SK-N-SH treated with all-trans-retinoic acid at 6 μM for 48 hours (cell line): ENCODE results near the gene MYCBP2.
A peak's percentile ranks its signal among the peaks of the same experiment; 100 is the strongest.

Experiments used
- ATAC-seq: fragments of 200-7000 bp; cut with Tn5 transposase; 3 replicates; pipeline ENCODE4 v1.9.1; 2020; ENCODE audit warnings: mild to moderate bottlenecking, moderate library complexity
- ARNTL ChIP-seq: fragments of 450-650 bp; formaldehyde crosslinking; IDR thresholded peaks from 2 replicates; pipeline ENCODE4 v1.5.0; 2020; ENCODE audit warnings: low read depth, mild to moderate bottlenecking, moderate library complexity, borderline replicate concordance
- BACH2 ChIP-seq: fragments of 250-450 bp; sonication (Bioruptor Pico); IDR thresholded peaks from 2 replicates; pipeline ENCODE4 v1.9.0; 2021; ENCODE audit warnings: mild to moderate bottlenecking, borderline replicate concordance
- CREB5 ChIP-seq: fragments of 250-450 bp; sonication (Bioruptor Pico); IDR thresholded peaks from 2 replicates; pipeline ENCODE4 v1.5.1; 2020; ENCODE audit warnings: low read depth, mild to moderate bottlenecking, moderate library complexity
- CSDC2 ChIP-seq: fragments of 250-450 bp; sonication (Bioruptor Pico); IDR thresholded peaks from 2 replicates; pipeline ENCODE4 v1.5.0; 2020; ENCODE audit warnings: mild to moderate bottlenecking, moderate library complexity
- CSRNP3 ChIP-seq: fragments of 250-450 bp; sonication (Bioruptor Pico); IDR thresholded peaks from 2 replicates; pipeline ENCODE4 v1.5.1; 2021; ENCODE audit warnings: mild to moderate bottlenecking, moderate library complexity
- ESRRG ChIP-seq: fragments of 250-450 bp; sonication (Bioruptor Pico); IDR thresholded peaks from 2 replicates; pipeline ENCODE4 v1.6.1; 2021; ENCODE audit warnings: mild to moderate bottlenecking
- ISL1 ChIP-seq: fragments of 250-450 bp; sonication (Bioruptor Pico); IDR thresholded peaks from 2 replicates; pipeline ENCODE4 v2.1.2; 2022; ENCODE audit warnings: mild to moderate bottlenecking, moderate library complexity
- OSR1 ChIP-seq: fragments of 250-450 bp; sonication (Bioruptor Pico); IDR thresholded peaks from 2 replicates; pipeline ENCODE4 v1.8.0; 2022; ENCODE audit warnings: moderate library complexity, mild to moderate bottlenecking, inconsistent platforms
- PATZ1 ChIP-seq: fragments of 250-450 bp; sonication (Bioruptor Pico); IDR thresholded peaks from 2 replicates; pipeline ENCODE4 v1.8.0; 2020; ENCODE audit warnings: mild to moderate bottlenecking, moderate library complexity, borderline replicate concordance
- POU6F1 ChIP-seq: fragments of 250-450 bp; sonication (Bioruptor Pico); IDR thresholded peaks from 2 replicates; pipeline ENCODE4 v1.8.0; 2021; ENCODE audit warnings: low read depth, mild to moderate bottlenecking, moderate library complexity, borderline replicate concordance
- PPARA ChIP-seq: fragments of 250-450 bp; sonication (Bioruptor Pico); IDR thresholded peaks from 2 replicates; pipeline ENCODE4 v1.5.0; 2020; ENCODE audit warnings: mild to moderate bottlenecking, borderline replicate concordance
- RARB ChIP-seq: fragments of 250-450 bp; sonication (Bioruptor Pico); IDR thresholded peaks from 2 replicates; pipeline ENCODE4 v1.8.0; 2021; ENCODE audit warnings: mild to moderate bottlenecking, moderate library complexity
- SNAI2 ChIP-seq: fragments of 250-450 bp; sonication (Bioruptor Pico); IDR thresholded peaks from 2 replicates; pipeline ENCODE4 v1.5.0; 2020; ENCODE audit warnings: mild to moderate bottlenecking, moderate library complexity
- TCF4 ChIP-seq: fragments of 250-450 bp; sonication (Bioruptor Pico); IDR thresholded peaks from 2 replicates; pipeline ENCODE4 v1.8.0; 2021; ENCODE audit warnings: mild to moderate bottlenecking, moderate library complexity, borderline replicate concordance
- TOX ChIP-seq: fragments of 250-450 bp; sonication (Bioruptor Pico); IDR thresholded peaks from 2 replicates; pipeline ENCODE4 v1.8.0; 2021; ENCODE audit warnings: mild to moderate bottlenecking, moderate library complexity, borderline replicate concordance
- TSHZ2 ChIP-seq: fragments of 250-450 bp; sonication (Bioruptor Pico); IDR thresholded peaks from 2 replicates; pipeline ENCODE4 v1.5.0; 2020; ENCODE audit warnings: mild to moderate bottlenecking, moderate library complexity
- ZC3H10 ChIP-seq: fragments of 250-450 bp; sonication (Bioruptor Pico); IDR thresholded peaks from 2 replicates; pipeline ENCODE4 v1.5.1; 2021; ENCODE audit warnings: mild to moderate bottlenecking, moderate library complexity
- ZFP3 ChIP-seq: fragments of 250-450 bp; sonication (Bioruptor Pico); IDR thresholded peaks from 2 replicates; pipeline ENCODE4 v1.5.0; 2020; ENCODE audit warnings: mild to moderate bottlenecking, moderate library complexity
- ZFP30 ChIP-seq: fragments of 450-650 bp; formaldehyde crosslinking; IDR thresholded peaks from 2 replicates; pipeline ENCODE4 v1.5.0; 2022; ENCODE audit warnings: mild to moderate bottlenecking, moderate library complexity
- ZNF70 ChIP-seq: fragments of 450-650 bp; formaldehyde crosslinking; IDR thresholded peaks from 2 replicates; pipeline ENCODE4 v1.5.0; 2020; ENCODE audit warnings: mild to moderate bottlenecking, moderate library complexity
- ZNF8 ChIP-seq: fragments of 450-650 bp; formaldehyde crosslinking; IDR thresholded peaks from 2 replicates; pipeline ENCODE4 v1.5.0; 2020; ENCODE audit warnings: mild to moderate bottlenecking, moderate library complexity

Gene MYCBP2

GRCh38 chr13:77222000-77222690 is 104.7 kb downstream of the MYCBP2 start:
- TF ChIP-seq TCF4 (CRISPR knock-in tag): peak; percentile 13; the same call in 1 of the 2 replicates
- TF ChIP-seq TOX (CRISPR knock-in tag): no peak
- TF ChIP-seq BACH2 (CRISPR knock-in tag): no peak
- TF ChIP-seq SNAI2 (CRISPR knock-in tag): no peak
- TF ChIP-seq CREB5 (CRISPR knock-in tag): no peak
- ATAC-seq: no peak

- no peak for TF ChIP-seq ISL1 (CRISPR knock-in tag)
- TF ChIP-seq CSRNP3: no peak
- no peak for TF ChIP-seq CREB5 (CRISPR knock-in tag)
- no peak for TF ChIP-seq ZC3H10 (CRISPR knock-in tag)
- TF ChIP-seq ARNTL: no peak
- TF ChIP-seq CSDC2 (CRISPR knock-in tag): no peak
- no peak for TF ChIP-seq TOX (CRISPR knock-in tag)
- no peak for TF ChIP-seq BACH2 (CRISPR knock-in tag)
- TF ChIP-seq PPARA (CRISPR knock-in tag): no peak
- TF ChIP-seq RARB (CRISPR knock-in tag): no peak
- no peak for ATAC-seq
These were observed 107.5 kb downstream of the MYCBP2 start for GRCh38 chr13:77219401-77219800.

- ATAC-seq: no peak
- TF ChIP-seq TCF4 (CRISPR knock-in tag) (no peak), ZNF8 (CRISPR knock-in tag) (no peak), PPARA (CRISPR knock-in tag) (no peak), ESRRG (CRISPR knock-in tag) (no peak), RARB (CRISPR knock-in tag) (no peak), ZC3H10 (CRISPR knock-in tag) (no peak), CREB5 (CRISPR knock-in tag) (no peak), TOX (CRISPR knock-in tag) (no peak), ZFP30 (no peak), ARNTL (no peak), SNAI2 (CRISPR knock-in tag) (no peak), PATZ1 (CRISPR knock-in tag) (no peak), TSHZ2 (CRISPR knock-in tag) (no peak), ZFP3 (no peak), POU6F1 (CRISPR knock-in tag) (no peak), CSRNP3 (no peak), ISL1 (CRISPR knock-in tag) (no peak), OSR1 (CRISPR knock-in tag) (no peak), ZNF70 (CRISPR knock-in tag) (no peak)
These were observed 108.6 kb downstream of the MYCBP2 start for GRCh38 chr13:77218274-77218673.
